Smooth muscle cell (in vitro differentiated cells): Measurements from ENCODE around the gene METTL16. TPM values are rescaled to one million over a fixed set of nuclear protein-coding genes. Genes with fewer than 3 reads are reported as not detected.

Source experiments
- DNase-seq: peaks from one replicate; lab custom pipeline; 2025; ENCODE audit not compliant: unreplicated experiment; lab: John Stamatoyannopoulos, UW
- H2AFZ ChIP-seq: fragments of 200-600 bp; sonication (generic); 2 replicates; pipeline ENCODE4 v1.6.0; 2016; ENCODE audit warnings: antibody characterized with exemption, low read depth, mild to moderate bottlenecking
- H3F3A ChIP-seq: fragments of 200-600 bp; sonication (generic); 2 replicates; pipeline ENCODE4 v1.6.0; 2017; ENCODE audit warnings: antibody characterized with exemption, low read depth
- H3K27ac ChIP-seq: fragments of 200-600 bp; sonication (generic); 2 replicates; pipeline ENCODE4 v1.5.1; 2016; ENCODE audit warnings: low read depth, mild to moderate bottlenecking
- H3K27me3 ChIP-seq: fragments of 200-600 bp; sonication (generic); 2 replicates; pipeline ENCODE4 v1.6.1; 2016; ENCODE audit warnings: low read depth, mild to moderate bottlenecking
- H3K36me3 ChIP-seq: fragments of 200-600 bp; sonication (generic); 2 replicates; pipeline ENCODE4 v1.5.1; 2016; ENCODE audit warnings: low read depth
- H3K4me1 ChIP-seq: fragments of 200-600 bp; sonication (generic); 2 replicates; pipeline ENCODE4 v1.5.1; 2016; ENCODE audit warnings: low read depth
- H3K4me2 ChIP-seq: fragments of 200-600 bp; sonication (generic); 2 replicates; pipeline ENCODE4 v1.6.0; 2016; ENCODE audit warnings: mild to moderate bottlenecking
- H3K4me3 ChIP-seq: fragments of 200-600 bp; sonication (generic); 2 replicates; pipeline ENCODE4 v1.5.1; 2016; ENCODE audit warnings: mild to moderate bottlenecking
- H3K79me2 ChIP-seq: fragments of 200-600 bp; sonication (generic); 2 replicates; pipeline ENCODE4 v1.6.0; 2016; ENCODE audit warnings: low read depth, mild to moderate bottlenecking
- H3K9ac ChIP-seq: fragments of 200-600 bp; sonication (generic); 2 replicates; pipeline ENCODE4 v1.6.0; 2016; ENCODE audit warnings: low read depth
- H3K9me3 ChIP-seq: fragments of 200-600 bp; sonication (generic); replicated peaks from 2 replicates; pipeline ENCODE4 v1.5.1; 2016; ENCODE audit warnings: low read depth
- H4K20me1 ChIP-seq: fragments of 200-600 bp; sonication (generic); 2 replicates; pipeline ENCODE4 v1.6.0; 2016; ENCODE audit warnings: low read depth
- WGBS: methylation state at CpG from one replicate; pipeline ENCODE4 v1.1.7; 2016; ENCODE audit warnings: low lambda C conversion rate; 5-methylcytosine and 5-hydroxymethylcytosine counted together
- polyA plus RNA-seq: library from polyadenylated mRNA; unstranded; fragments of >200 nt; fragmentation: Nextera tagmentation; extraction: Ambion mirVana; gene quantifications from 2 replicates; pipeline ENCODE4 v1.2.1, GENCODE V29; 2016
- total RNA-seq: library from RNA; depleted of rRNA; stranded (reverse); fragments of >200 nt; gene quantifications from 2 replicates; pipeline ENCODE4 v1.2.3, GENCODE V29; 2014
- TF ChIP-seq, protein P1 (sequence below): fragments of 200-600 bp; sonication (generic); IDR thresholded peaks from 2 replicates; pipeline ENCODE4 v1.5.1; 2017; ENCODE audit warnings: borderline replicate concordance, mild to moderate bottlenecking, antibody characterized with exemption; ENCODE audit not compliant: insufficient read depth, poor library complexity, severe bottlenecking

METTL16 gene
- total and polyA plus RNA-seq, 2 experiments from 2014 or later: 16.8 to 27.4 TPM

DNA sequence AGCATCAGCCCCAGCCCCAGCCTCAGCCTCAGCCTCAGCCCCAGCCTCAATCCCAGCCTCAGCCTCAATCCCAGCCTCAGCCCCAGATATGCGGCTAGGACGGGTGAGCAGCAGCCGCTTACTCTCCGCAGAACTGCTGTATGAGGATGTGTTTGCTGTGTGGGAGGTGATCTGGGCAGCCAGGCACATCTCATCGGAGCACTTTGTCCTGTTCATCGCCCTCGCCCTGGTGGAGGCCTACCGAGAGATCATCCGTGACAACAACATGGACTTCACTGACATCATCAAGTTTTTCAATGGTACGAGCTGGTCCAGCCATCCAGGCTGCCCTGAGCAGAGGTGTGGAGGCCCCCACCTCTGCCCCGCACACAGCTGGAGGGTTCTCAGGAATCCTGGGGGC, 132.8 kb downstream of the METTL16 start:
- no peak overlapping the region for H3K27ac ChIP-seq
- no peaks in the 10 kb centered on the region for H3K79me2 ChIP-seq
- no peaks in the 10 kb centered on the region for H4K20me1 ChIP-seq
- peaks cover 4% of the 10 kb centered on the region for H3F3A ChIP-seq
- no peaks in the 10 kb centered on the region for H3K27me3 ChIP-seq
- H3K4me1 ChIP-seq: no peaks in the 10 kb centered on the region
- no peak overlapping the region for H3K4me2 ChIP-seq
- no peak overlapping the region for H2AFZ ChIP-seq
- no peak overlapping the region for H3K9ac ChIP-seq
- TF ChIP-seq, protein P1, sequence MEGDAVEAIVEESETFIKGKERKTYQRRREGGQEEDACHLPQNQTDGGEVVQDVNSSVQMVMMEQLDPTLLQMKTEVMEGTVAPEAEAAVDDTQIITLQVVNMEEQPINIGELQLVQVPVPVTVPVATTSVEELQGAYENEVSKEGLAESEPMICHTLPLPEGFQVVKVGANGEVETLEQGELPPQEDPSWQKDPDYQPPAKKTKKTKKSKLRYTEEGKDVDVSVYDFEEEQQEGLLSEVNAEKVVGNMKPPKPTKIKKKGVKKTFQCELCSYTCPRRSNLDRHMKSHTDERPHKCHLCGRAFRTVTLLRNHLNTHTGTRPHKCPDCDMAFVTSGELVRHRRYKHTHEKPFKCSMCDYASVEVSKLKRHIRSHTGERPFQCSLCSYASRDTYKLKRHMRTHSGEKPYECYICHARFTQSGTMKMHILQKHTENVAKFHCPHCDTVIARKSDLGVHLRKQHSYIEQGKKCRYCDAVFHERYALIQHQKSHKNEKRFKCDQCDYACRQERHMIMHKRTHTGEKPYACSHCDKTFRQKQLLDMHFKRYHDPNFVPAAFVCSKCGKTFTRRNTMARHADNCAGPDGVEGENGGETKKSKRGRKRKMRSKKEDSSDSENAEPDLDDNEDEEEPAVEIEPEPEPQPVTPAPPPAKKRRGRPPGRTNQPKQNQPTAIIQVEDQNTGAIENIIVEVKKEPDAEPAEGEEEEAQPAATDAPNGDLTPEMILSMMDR: no peak
- DNase-seq: no peak
- H3K4me3 ChIP-seq: no peak overlapping the region
- 94% methylated on average over 11 of the region's 11 CpGs for WGBS
- H3K36me3 ChIP-seq: no peaks in the 10 kb centered on the region
- H3K9me3 ChIP-seq: no peaks in the 10 kb centered on the region

DNA sequence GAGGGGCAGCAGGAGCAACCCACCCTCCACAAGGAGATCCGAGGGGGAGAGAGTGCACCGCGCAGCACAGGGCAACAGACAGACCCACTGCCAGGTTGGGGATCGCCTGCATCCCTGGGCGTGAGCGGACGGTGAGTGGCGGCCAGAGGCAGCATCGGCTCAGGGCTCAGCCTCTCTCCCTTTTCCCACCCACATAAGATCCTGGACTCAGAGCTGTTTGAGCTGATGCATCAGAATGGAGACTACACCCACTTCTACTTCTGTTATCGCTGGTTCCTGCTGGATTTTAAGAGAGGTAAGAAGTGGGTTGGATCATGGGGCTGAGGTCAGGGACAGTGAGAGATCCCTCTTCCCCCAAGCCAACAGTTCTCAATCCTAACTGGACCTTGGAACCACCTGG, 134.0 kb downstream of the METTL16 start:
- no peaks in the 10 kb centered on the region for H3F3A ChIP-seq
- H3K27ac ChIP-seq: no peak overlapping the region
- TF ChIP-seq, protein P1: no peak
- H3K9me3 ChIP-seq: no peaks in the 10 kb centered on the region
- H4K20me1 ChIP-seq: no peaks in the 10 kb centered on the region
- H3K27me3 ChIP-seq: no peaks in the 10 kb centered on the region
- H3K36me3 ChIP-seq: no peaks in the 10 kb centered on the region
- H2AFZ ChIP-seq: no peak overlapping the region
- H3K4me3 ChIP-seq: no peak overlapping the region
- no peak overlapping the region for H3K4me2 ChIP-seq
- no peaks in the 10 kb centered on the region for H3K79me2 ChIP-seq
- no peak for DNase-seq
- H3K9ac ChIP-seq: no peak overlapping the region
- 96% methylated on average over 10 of the region's 10 CpGs for WGBS
- H3K4me1 ChIP-seq: no peaks in the 10 kb centered on the region

DNA sequence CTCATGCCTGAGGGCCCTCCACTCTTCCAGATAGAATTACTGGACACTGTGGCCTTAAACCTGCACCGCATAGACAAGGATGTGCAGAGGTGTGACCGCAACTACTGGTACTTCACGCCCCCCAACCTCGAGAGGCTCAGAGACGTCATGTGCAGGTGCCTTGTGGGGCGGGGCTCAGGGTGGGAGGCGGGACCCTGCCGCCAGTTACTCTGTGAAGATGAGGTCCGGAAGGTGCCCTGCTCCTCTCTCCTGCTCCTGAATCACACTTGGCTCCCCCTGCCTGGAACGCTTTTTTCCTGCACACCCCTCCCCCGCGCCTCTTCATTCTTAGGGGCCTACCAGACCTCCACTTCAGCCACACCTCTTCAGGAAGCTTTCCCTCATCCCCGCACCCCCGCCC, 135.6 kb downstream of the METTL16 start:
- H3K4me1 ChIP-seq: no peaks in the 10 kb centered on the region
- no peaks in the 10 kb centered on the region for H3K36me3 ChIP-seq
- no peaks in the 10 kb centered on the region for H3K27me3 ChIP-seq
- H3K79me2 ChIP-seq: no peaks in the 10 kb centered on the region
- no peak overlapping the region for H2AFZ ChIP-seq
- no peak overlapping the region for H3K4me3 ChIP-seq
- no peak overlapping the region for H3K9ac ChIP-seq
- H3K27ac ChIP-seq: no peak overlapping the region
- TF ChIP-seq, protein P1: no peak
- DNase-seq: no peak
- no peaks in the 10 kb centered on the region for H4K20me1 ChIP-seq
- H3K4me2 ChIP-seq: no peak overlapping the region
- H3F3A ChIP-seq: no peaks in the 10 kb centered on the region
- WGBS: 98% methylated on average over 13 of the region's 14 CpGs
- no peaks in the 10 kb centered on the region for H3K9me3 ChIP-seq

DNA sequence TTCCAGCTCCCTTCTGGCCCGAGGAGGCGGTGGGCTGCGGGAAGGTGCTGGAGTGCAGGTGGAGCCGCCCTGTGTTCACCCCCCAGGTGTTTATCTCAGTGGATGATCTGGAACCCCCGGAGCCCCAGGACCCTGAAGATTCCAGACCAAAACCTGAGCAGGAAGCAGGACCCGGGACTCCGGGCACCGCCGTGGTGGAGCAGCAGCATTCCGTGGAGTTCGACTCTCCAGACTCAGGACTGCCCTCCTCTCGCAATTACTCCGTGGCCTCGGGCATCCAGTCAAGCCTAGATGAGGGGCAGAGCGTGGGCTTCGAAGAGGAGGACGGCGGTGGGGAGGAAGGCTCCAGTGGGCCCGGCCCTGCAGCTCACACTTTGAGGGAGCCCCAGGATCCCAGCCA, 136.3 kb downstream of the METTL16 start:
- H2AFZ ChIP-seq: no peak overlapping the region
- DNase-seq: no peak
- H3K79me2 ChIP-seq: no peaks in the 10 kb centered on the region
- H3K27me3 ChIP-seq: no peaks in the 10 kb centered on the region
- no peaks in the 10 kb centered on the region for H3K9me3 ChIP-seq
- no peak overlapping the region for H3K27ac ChIP-seq
- WGBS: 89% methylated on average over 19 of the region's 19 CpGs
- TF ChIP-seq, protein P1: no peak
- no peak overlapping the region for H3K9ac ChIP-seq
- no peaks in the 10 kb centered on the region for H3F3A ChIP-seq
- no peaks in the 10 kb centered on the region for H3K36me3 ChIP-seq
- H3K4me2 ChIP-seq: no peak overlapping the region
- H3K4me1 ChIP-seq: no peaks in the 10 kb centered on the region
- H4K20me1 ChIP-seq: no peaks in the 10 kb centered on the region
- no peak overlapping the region for H3K4me3 ChIP-seq
